ENCODE data around the gene TMEM30B. TPM values are rescaled to one million over a fixed set of nuclear protein-coding genes. Genes with fewer than 3 reads are reported as not detected.
"Not testable (repeated sequence)": the region's sequence is repeated elsewhere in the genome, so short reads cannot be mapped to it uniquely, and the experiment has no call there.

TMEM30B gene
- total RNA-seq, 1 donor from 2014 or later = 21.5 TPM

DNA sequence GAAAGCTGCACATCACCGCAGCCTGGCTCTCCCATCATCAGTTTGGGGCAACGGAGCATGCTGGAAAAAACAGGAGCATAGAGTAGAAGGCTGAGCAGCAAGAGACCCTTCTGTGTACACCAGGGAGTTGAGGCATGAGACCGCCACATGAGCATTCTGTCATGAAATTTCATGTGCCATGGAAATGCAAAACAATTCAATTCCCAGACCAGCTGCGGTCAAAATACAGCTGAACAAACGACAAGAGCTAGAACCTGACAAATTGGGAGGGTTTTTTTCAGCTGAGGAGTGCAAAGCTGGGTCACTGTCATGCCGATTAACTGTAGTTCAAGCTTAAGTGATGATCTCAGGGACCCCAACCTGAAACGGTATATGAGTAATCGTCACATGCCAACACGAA, 37.1 kb downstream of the TMEM30B start:
- TF ChIP-seq, protein P1, sequence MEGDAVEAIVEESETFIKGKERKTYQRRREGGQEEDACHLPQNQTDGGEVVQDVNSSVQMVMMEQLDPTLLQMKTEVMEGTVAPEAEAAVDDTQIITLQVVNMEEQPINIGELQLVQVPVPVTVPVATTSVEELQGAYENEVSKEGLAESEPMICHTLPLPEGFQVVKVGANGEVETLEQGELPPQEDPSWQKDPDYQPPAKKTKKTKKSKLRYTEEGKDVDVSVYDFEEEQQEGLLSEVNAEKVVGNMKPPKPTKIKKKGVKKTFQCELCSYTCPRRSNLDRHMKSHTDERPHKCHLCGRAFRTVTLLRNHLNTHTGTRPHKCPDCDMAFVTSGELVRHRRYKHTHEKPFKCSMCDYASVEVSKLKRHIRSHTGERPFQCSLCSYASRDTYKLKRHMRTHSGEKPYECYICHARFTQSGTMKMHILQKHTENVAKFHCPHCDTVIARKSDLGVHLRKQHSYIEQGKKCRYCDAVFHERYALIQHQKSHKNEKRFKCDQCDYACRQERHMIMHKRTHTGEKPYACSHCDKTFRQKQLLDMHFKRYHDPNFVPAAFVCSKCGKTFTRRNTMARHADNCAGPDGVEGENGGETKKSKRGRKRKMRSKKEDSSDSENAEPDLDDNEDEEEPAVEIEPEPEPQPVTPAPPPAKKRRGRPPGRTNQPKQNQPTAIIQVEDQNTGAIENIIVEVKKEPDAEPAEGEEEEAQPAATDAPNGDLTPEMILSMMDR (IDR thresholded peaks at IDR 0.05) = no peak
- Histone ChIP-seq H3K4me3 (no peak overlapping the region), H3K4me1 (no peaks in the 10 kb centered on the region), H3K9me3 (peaks cover 0 to 5% of the 10 kb centered on the region in 2 donors), H3K27me3 (no peaks in the 10 kb centered on the region), H3K27ac (no peak overlapping the region), H3K36me3 (no peaks in the 10 kb centered on the region)
- intact Hi-C loops (cut with DNase I) = no loop called here
- DNase-seq (ENCODE audit: low spot score in 2 of 2) = no peak

DNA sequence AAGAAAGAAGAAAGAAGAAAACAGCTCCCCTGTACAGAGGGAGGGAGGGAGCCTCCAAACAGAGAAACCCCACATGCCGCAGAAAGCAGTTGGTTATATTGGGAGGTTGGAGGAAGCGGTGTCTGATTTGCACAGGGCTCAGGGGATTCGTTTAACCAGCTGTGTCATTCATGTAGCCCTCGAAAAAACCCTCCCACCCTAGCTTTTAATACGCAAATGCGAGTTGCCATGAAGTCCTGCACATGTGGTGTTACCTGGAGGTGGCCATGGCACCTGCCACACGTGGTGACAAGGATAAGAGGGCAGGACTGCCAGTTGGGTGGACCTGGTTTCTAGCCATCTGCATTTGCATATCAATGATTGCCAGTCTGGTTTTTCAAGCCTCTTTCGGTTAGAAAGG, 40.9 kb downstream of the TMEM30B start:
- Histone ChIP-seq H3K4me1 (no peaks in the 10 kb centered on the region), H3K27ac (no peak overlapping the region), H3K36me3 (no peaks in the 10 kb centered on the region), H3K4me3 (no peak overlapping the region), H3K9me3 (peaks cover 0 to 5% of the 10 kb centered on the region in 2 donors), H3K27me3 (no peaks in the 10 kb centered on the region)
- intact Hi-C loops (cut with DNase I) = no loop called here
- TF ChIP-seq, protein P1 (IDR thresholded peaks at IDR 0.05) = no peak
- no peak for DNase-seq (ENCODE audit: low spot score in 2 of 2)

DNA sequence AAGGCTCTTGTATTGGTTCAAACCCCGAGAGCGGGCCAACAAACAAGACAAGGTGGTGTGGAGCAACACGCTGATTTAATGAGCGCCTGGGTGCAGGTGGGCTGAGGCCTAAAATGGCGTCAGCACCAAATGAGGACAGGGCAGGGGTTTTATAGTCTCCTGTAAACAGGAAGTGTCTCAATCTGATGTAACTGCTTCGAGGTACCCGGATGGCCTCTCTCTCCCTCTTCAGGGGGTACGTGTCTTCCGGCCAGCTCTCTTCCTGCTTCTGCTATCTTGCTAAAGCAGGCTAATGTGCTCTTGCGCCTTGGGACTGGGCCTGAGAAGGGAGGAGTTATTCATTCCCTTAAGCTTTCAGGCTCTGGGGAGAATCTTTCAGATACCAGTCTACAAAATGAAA, 41.9 kb downstream of the TMEM30B start:
- H3K36me3 ChIP-seq; H3K27me3 ChIP-seq; H3K4me1 ChIP-seq; H3K27ac ChIP-seq; H3K4me3 ChIP-seq; H3K9me3 ChIP-seq; DNase-seq (ENCODE audit: low spot score in 2 of 2); intact Hi-C loops (cut with DNase I): not testable (repeated sequence)

DNA sequence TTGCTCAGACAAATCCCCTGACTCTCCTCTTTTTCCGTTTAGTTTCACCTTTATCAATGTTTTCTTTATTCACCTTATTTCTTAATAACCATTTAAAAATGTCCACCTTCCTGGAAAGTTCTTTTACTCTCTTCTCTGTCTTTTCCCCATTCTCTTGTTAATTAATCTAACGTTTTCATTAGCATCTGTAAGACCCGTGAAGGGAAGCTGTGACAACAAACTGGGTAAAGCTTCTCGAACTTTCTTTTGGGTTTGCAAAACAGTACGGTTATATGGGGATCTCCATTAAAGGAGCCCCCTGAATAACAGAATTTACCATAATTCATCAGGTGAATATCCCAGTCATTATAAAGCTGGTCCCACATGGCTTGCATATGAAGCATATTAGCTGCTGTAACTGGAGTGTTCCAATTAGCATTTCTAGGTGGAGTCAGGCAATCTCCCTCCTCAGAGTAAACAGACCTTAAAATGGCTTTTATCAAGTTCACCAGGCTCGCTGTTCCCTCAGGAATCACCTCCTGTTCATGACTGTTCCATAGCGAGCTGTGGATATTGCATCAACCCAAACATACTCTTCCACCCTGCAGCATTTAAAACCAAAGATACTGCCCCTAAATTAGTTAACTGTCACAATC, 42.4 kb downstream of the TMEM30B start:
- no peak for DNase-seq (ENCODE audit: low spot score in 2 of 2)
- no peaks in the 10 kb centered on the region for H3K36me3 ChIP-seq
- peaks cover 0 to 5% of the 10 kb centered on the region in 2 donors for H3K9me3 ChIP-seq
- no peak overlapping the region for H3K4me3 ChIP-seq
- no peak overlapping the region for H3K27ac ChIP-seq
- TF ChIP-seq, protein P1 (IDR thresholded peaks at IDR 0.05) = no peak
- no peaks in the 10 kb centered on the region for H3K27me3 ChIP-seq
- intact Hi-C loops (cut with DNase I) = no loop called here
- no peaks in the 10 kb centered on the region for H3K4me1 ChIP-seq

DNA sequence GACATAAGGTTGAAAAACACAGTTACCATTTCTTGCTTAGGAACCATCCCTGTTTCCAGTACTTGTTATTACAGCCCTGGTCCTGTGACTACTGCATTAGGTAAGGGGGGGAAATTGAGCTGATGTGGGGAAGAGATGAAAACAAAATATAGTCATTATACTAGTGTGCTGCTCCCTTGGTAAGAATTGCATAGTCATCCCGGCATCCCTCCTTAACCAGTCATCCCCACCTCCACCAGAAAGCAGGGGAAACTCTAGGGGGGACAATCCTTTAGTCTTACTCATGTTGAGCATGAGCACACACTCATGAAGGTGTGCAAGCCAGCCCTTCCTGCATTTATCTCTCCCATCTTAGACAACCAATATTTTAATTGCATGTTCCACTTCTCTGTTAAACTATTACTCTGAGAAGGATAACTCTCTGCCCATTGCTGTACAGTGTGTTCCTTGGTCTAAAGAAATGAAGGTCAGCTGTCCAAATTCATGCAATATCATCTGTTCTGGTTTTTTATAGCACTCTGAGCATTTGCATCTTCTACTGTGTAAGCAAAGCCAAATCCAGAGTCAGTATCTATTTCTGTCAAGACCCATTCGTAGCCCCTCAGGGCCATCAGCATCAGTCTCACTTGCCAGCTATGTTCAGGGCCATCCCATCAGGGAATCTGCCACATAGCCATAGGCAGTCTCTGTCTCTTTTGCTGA, 46.8 kb downstream of the TMEM30B start:
- Histone ChIP-seq H3K4me1 (no peaks in the 10 kb centered on the region), H3K4me3 (no peak overlapping the region), H3K36me3 (no peaks in the 10 kb centered on the region), H3K27me3 (no peaks in the 10 kb centered on the region), H3K27ac (no peak overlapping the region), H3K9me3 (no peaks in the 10 kb centered on the region)
- TF ChIP-seq, protein P1 (IDR thresholded peaks at IDR 0.05) = no peak
- intact Hi-C loops (cut with DNase I) = no loop called here
- no peak for DNase-seq (ENCODE audit: low spot score in 2 of 2)

DNA sequence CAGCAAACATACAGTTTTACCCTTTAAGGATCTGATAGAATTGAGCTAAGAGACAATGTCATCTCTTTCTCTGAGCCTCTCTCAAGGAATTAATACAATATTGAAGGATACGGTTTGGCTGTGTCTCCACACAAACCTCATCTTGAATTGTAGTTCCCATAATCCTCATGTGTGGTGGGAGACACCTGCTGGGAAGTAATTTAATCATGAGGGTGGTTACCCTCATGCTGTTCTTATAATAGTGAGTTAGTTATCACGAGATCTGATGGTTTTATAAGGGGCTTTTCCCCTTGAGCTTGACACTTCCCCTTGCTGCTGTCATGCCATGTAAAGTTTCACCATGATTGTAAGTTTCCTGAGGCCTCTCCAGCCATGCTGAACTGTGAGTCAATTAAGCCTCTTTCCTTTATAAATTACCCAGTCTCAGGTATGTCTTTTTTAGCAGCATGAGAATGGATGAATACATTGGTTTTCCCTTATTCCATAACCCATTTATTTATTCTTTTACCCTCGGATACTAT, 47.6 kb downstream of the TMEM30B start:
- TF ChIP-seq, protein P1 (IDR thresholded peaks at IDR 0.05) = peak in 1 of 3 experiments; percentile 18
- DNase-seq (ENCODE audit: low spot score in 2 of 2) = no peak
- Histone ChIP-seq H3K4me1 (no peaks in the 10 kb centered on the region), H3K9me3 (no peaks in the 10 kb centered on the region), H3K4me3 (no peak overlapping the region), H3K27ac (no peak overlapping the region), H3K36me3 (no peaks in the 10 kb centered on the region), H3K27me3 (no peaks in the 10 kb centered on the region)
- intact Hi-C loops (cut with DNase I) = no loop called here

Data from ascending aorta (tissue), 2 donors.